ENCODE measurements around the gene NOS3. TPM values are rescaled to one million over a fixed set of nuclear protein-coding genes. Genes with fewer than 3 reads are reported as not detected.
A peak's percentile ranks its signal among the peaks of the same experiment; 100 is the strongest.

NOS3 gene
- total RNA-seq, 2 donors from 2014 or later: 6.1 to 10.4 TPM

- TF ChIP-seq POLR2AphosphoS5 (IDR thresholded peaks at IDR 0.05) (no peak), POLR2A (IDR thresholded peaks at IDR 0.05) (no peak)
- TF ChIP-seq, protein P1, sequence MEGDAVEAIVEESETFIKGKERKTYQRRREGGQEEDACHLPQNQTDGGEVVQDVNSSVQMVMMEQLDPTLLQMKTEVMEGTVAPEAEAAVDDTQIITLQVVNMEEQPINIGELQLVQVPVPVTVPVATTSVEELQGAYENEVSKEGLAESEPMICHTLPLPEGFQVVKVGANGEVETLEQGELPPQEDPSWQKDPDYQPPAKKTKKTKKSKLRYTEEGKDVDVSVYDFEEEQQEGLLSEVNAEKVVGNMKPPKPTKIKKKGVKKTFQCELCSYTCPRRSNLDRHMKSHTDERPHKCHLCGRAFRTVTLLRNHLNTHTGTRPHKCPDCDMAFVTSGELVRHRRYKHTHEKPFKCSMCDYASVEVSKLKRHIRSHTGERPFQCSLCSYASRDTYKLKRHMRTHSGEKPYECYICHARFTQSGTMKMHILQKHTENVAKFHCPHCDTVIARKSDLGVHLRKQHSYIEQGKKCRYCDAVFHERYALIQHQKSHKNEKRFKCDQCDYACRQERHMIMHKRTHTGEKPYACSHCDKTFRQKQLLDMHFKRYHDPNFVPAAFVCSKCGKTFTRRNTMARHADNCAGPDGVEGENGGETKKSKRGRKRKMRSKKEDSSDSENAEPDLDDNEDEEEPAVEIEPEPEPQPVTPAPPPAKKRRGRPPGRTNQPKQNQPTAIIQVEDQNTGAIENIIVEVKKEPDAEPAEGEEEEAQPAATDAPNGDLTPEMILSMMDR (IDR thresholded peaks at IDR 0.05): no peak
- Histone ChIP-seq H3K9me3 (no peaks in the 10 kb centered on the region), H3K36me3 (no peaks in the 10 kb centered on the region), H3K4me3 (peak overlapping the region; percentile 36), H3K27me3 (replicated peaks; ENCODE audit: insufficient read depth) (peaks cover 2% of the 10 kb centered on the region), H3K4me1 (replicated peaks) (no peaks in the 10 kb centered on the region), H3K27ac (peak overlapping the region; percentile 57 to 61)
- 3% methylated on average over 24 of the region's 62 CpGs for WGBS
- no peak for DNase-seq (ENCODE audit: low spot score)
- intact Hi-C loops (cut with DNase I): no loop called here
These were observed 13.3 kb upstream of the NOS3 start for GRCh38 chr7:150977382-150978125.

- intact Hi-C loops (cut with DNase I): no loop called here
- H3K27ac ChIP-seq: peak within 1 kb of the TSS; percentile 62 to 69
- DNase-seq (ENCODE audit: low spot score): no peak
- no peaks in the 10 kb centered on the region for H3K9me3 ChIP-seq
- H3K4me1 ChIP-seq (replicated peaks): no peaks in the 10 kb centered on the region
- WGBS: under 1% methylated on average over 41 of the region's 81 CpGs
- H3K4me3 ChIP-seq: peak within 1 kb of the TSS; percentile 36
- no peaks in the 10 kb centered on the region for H3K36me3 ChIP-seq
- TF ChIP-seq POLR2A (IDR thresholded peaks at IDR 0.05) (no peak), POLR2AphosphoS5 (IDR thresholded peaks at IDR 0.05) (no peak)
- TF ChIP-seq, protein P1 (IDR thresholded peaks at IDR 0.05): no peak
- peaks cover 2% of the 10 kb centered on the region for H3K27me3 ChIP-seq (replicated peaks; ENCODE audit: insufficient read depth)
These were observed 12.6 kb upstream of the NOS3 start, which contains the start of gene KCNH2 for GRCh38 chr7:150978126-150978789. KCNH2 (minus strand) TSS chr7:150978321; CDS start chr7:150977913, 408 bp downstream.

- no peaks in the 10 kb centered on the region for H3K9me3 ChIP-seq
- intact Hi-C loops (cut with DNase I): no loop called here
- H3K4me3 ChIP-seq: no peak overlapping the region
- H3K27ac ChIP-seq: peak overlapping the region; percentile 61 to 62
- TF ChIP-seq, protein P1 (IDR thresholded peaks at IDR 0.05): no peak
- TF ChIP-seq POLR2AphosphoS5 (IDR thresholded peaks at IDR 0.05) (peak; percentile 9), POLR2A (IDR thresholded peaks at IDR 0.05) (no peak)
- no peaks in the 10 kb centered on the region for H3K4me1 ChIP-seq (replicated peaks)
- 24% methylated on average over 7 of the region's 7 CpGs for WGBS
- H3K36me3 ChIP-seq: no peaks in the 10 kb centered on the region
- no peak for DNase-seq (ENCODE audit: low spot score)
- H3K27me3 ChIP-seq (replicated peaks; ENCODE audit: insufficient read depth): peaks cover 2% of the 10 kb centered on the region
These were observed 11.0 kb upstream of the NOS3 start for GRCh38 chr7:150979713-150980390.

- Histone ChIP-seq H3K9me3 (no peaks in the 10 kb centered on the region), H3K4me1 (replicated peaks) (no peaks in the 10 kb centered on the region), H3K27ac (no peak overlapping the region), H3K27me3 (replicated peaks; ENCODE audit: insufficient read depth) (peaks cover 2% of the 10 kb centered on the region), H3K4me3 (no peak overlapping the region), H3K36me3 (no peaks in the 10 kb centered on the region)
- TF ChIP-seq POLR2A (IDR thresholded peaks at IDR 0.05) (no peak), POLR2AphosphoS5 (IDR thresholded peaks at IDR 0.05) (no peak)
- TF ChIP-seq, protein P1 (IDR thresholded peaks at IDR 0.05): no peak
- WGBS: 45% methylated on average over 2 of the region's 2 CpGs
- no peak for DNase-seq (ENCODE audit: low spot score)
- intact Hi-C loops (cut with DNase I): no loop called here
These were observed 10.2 kb upstream of the NOS3 start for GRCh38 chr7:150980663-150981062.

All from prostate gland (tissue), 2 donors.